CD4-positive, alpha-beta T cell (primary cell): ENCODE data around the gene CD247. TPM values are rescaled to one million over a fixed set of nuclear protein-coding genes. Genes with fewer than 3 reads are reported as not detected.

Experiments used
- ATAC-seq: fragments of 200-7000 bp; cut with Tn5 transposase; one replicate; pipeline ENCODE4 v1.10.0; 2022; ENCODE audit warnings: mild to moderate bottlenecking; ENCODE audit not compliant: poor library complexity
- CTCF ChIA-PET: fragments of 350-600 bp; sonication (Branson Sonifier 250); formaldehyde crosslinking; loops from one replicate; lab custom pipeline; 2021; ENCODE audit warnings: antibody characterized with exemption, inconsistent platforms; lab: Charles Lee
- POLR2A ChIA-PET: fragments of 350-600 bp; sonication (Branson Sonifier 250); formaldehyde crosslinking; loops from one replicate; lab custom pipeline; 2021; ENCODE audit warnings: antibody characterized with exemption, inconsistent platforms; lab: Charles Lee
- DNase-seq, 14 experiments: peaks; one replicate each; pipeline ENCODE4 v3.0.0-alpha.2; 2013 to 2020; ENCODE audit warnings: mixed read lengths in 2 of 14
- H3K27ac ChIP-seq, 2 donors: one replicate each; pipeline versions ENCODE4 v1.5.1 to v1.7.0; 2013; ENCODE audit warnings: low read length in 2 of 2, low read depth in 1 of 2, mild to moderate bottlenecking in 1 of 2
- H3K27me3 ChIP-seq, 2 experiments: 1 replicate in 1 of 2; 2 replicates in 1 of 2; pipeline versions ENCODE4 v1.6.1 to v1.7.0; 2013; ENCODE audit warnings: low read length in 2 of 2, control low read depth in 1 of 2, mild to moderate bottlenecking in 1 of 2, moderate library complexity in 1 of 2; ENCODE audit not compliant: insufficient read depth in 2 of 2, control insufficient read depth in 1 of 2
- H3K36me3 ChIP-seq: one replicate; pipeline ENCODE4 v1.6.1; 2013; ENCODE audit warnings: low read length, control low read depth; ENCODE audit not compliant: insufficient read depth
- H3K4me1 ChIP-seq: one replicate; pipeline ENCODE4 v1.6.1; 2013; ENCODE audit warnings: low read length, control low read depth; ENCODE audit not compliant: insufficient read depth
- H3K4me3 ChIP-seq: one replicate; pipeline ENCODE4 v1.5.1; 2013; ENCODE audit warnings: mild to moderate bottlenecking, low read length, moderate library complexity
- H3K9me3 ChIP-seq, 2 experiments: 1 replicate in 1 of 2; 2 replicates in 1 of 2; pipeline versions ENCODE4 v1.6.1 to v1.7.0; 2013; ENCODE audit warnings: low read length in 2 of 2, mild to moderate bottlenecking in 2 of 2, control low read depth in 1 of 2, moderate library complexity in 1 of 2; ENCODE audit not compliant: control insufficient read depth in 1 of 2, insufficient read depth in 1 of 2
- H3K27ac Mint-ChIP-seq: one replicate; pipeline ENCODE4 v1.8.0; 2020; ENCODE audit warnings: mixed read lengths
- H3K27me3 Mint-ChIP-seq: one replicate; pipeline ENCODE4 v1.8.0; 2021; ENCODE audit warnings: mixed read lengths
- H3K36me3 Mint-ChIP-seq: one replicate; pipeline ENCODE4 v1.8.0; 2021; ENCODE audit warnings: low read depth, mixed read lengths
- H3K4me1 Mint-ChIP-seq: one replicate; pipeline ENCODE4 v1.8.0; 2021; ENCODE audit warnings: low read depth, mixed read lengths
- H3K4me3 Mint-ChIP-seq: one replicate; pipeline ENCODE4 v1.8.0; 2020; ENCODE audit warnings: mild to moderate bottlenecking, mixed read lengths
- H3K9me3 Mint-ChIP-seq: one replicate; pipeline ENCODE4 v1.8.0; 2020; ENCODE audit warnings: mixed read lengths
- CTCF ChIP-seq: fragments of 200-600 bp; IDR thresholded peaks from one replicate; pipeline ENCODE4 v1.8.0; 2022; ENCODE audit warnings: antibody characterized with exemption, mild to moderate bottlenecking
- intact Hi-C, 2 experiments: fragments of 100-400 bp; cut with DNase I in 1 of 2; cut with micrococcal nuclease in 1 of 2; formaldehyde crosslinking; loops; one replicate each; pipeline versions ENCODE4 v1.15.1 to v1.9.0; 2023 to 2025; cut with DNase I, micrococcal nuclease
- total RNA-seq, 174 experiments: library from RNA in 2 of 174; stranded (reverse) in 2 of 174; gene quantifications; one replicate each; pipeline ENCODE4 v1.2.3 and lab custom pipeline; 2021 to 2026

Gene CD247
- total RNA-seq, 2 experiments from 2014 or later: 355 to 378 TPM

DNA sequence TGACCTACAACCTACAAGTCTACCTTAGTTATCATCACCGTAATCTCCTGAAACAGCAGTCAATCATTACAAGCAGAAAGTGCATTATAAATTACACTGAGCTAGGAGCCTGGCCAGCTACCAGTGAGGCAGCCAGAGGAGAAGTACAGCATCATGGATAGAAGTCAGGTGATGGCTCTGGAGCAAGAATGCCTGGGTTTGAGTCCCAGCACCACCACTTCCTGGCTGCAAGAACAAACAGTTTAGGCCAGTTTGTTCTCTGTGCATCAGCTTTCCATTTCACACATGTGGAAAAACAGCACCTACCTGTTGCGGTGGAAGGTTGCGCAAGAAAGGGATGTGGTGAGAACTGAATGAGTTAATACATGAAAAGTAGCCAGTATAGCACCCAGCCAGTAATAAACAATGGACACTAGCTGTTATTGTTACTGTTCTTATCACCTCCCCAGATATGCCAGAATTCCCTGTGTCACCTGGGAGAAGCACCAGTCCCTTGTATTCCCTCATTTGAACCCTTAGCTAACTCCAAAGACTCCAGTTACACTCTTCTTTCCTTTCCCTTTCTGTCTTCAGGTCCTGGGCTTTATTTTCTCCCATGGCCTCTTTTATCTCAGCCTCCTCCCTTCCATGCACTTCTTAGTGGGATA, 26.2 kb upstream of the CD247 start:
- H3K9me3 Mint-ChIP-seq: no peaks in the 10 kb centered on the region
- ChIA-PET POLR2A (no interaction called here), CTCF (no interaction called here)
- DNase-seq (no peak), ATAC-seq (no peak)
- H3K27ac ChIP-seq: no peak overlapping the region
- H3K4me1 ChIP-seq: no peaks in the 10 kb centered on the region
- H3K27me3 ChIP-seq: no peaks in the 10 kb centered on the region
- H3K4me3 Mint-ChIP-seq: no peak overlapping the region
- H3K4me1 Mint-ChIP-seq: peaks cover 24% of the 10 kb centered on the region
- H3K4me3 ChIP-seq: no peak overlapping the region
- no peaks in the 10 kb centered on the region for H3K9me3 ChIP-seq
- peaks cover 56% of the 10 kb centered on the region for H3K36me3 Mint-ChIP-seq
- peaks cover 16% of the 10 kb centered on the region for H3K36me3 ChIP-seq
- H3K27me3 Mint-ChIP-seq: no peaks in the 10 kb centered on the region
- intact Hi-C loops: loop anchor here in 1 of 2 experiments (5.0 kb wide), 1 partner anchor 637 kb away; no protein-coding TSS in a partner anchor
- no peak for TF ChIP-seq CTCF
- no peak overlapping the region for H3K27ac Mint-ChIP-seq

GRCh38 chr1:167543199-167543990, 25.1 kb upstream of the CD247 start:
- H3K9me3 Mint-ChIP-seq: no peaks in the 10 kb centered on the region
- peaks cover 56% of the 10 kb centered on the region for H3K36me3 Mint-ChIP-seq
- no peak overlapping the region for H3K27ac ChIP-seq
- ATAC-seq: no peak
- H3K4me1 ChIP-seq: no peaks in the 10 kb centered on the region
- no peak overlapping the region for H3K4me3 ChIP-seq
- H3K4me1 Mint-ChIP-seq: peaks cover 19% of the 10 kb centered on the region
- intact Hi-C loops: loop anchor here in 1 of 2 experiments (5.0 kb wide), 1 partner anchor 636 kb away; no protein-coding TSS in a partner anchor
- DNase-seq: no peak
- no peak overlapping the region for H3K27ac Mint-ChIP-seq
- H3K4me3 Mint-ChIP-seq: no peak overlapping the region
- ChIA-PET POLR2A (no interaction called here), CTCF (interaction anchor here (0.5 kb wide), 1 partner anchor 78 kb away, joined by 3 read pairs; no protein-coding TSS in a partner anchor)
- H3K27me3 Mint-ChIP-seq: no peaks in the 10 kb centered on the region
- H3K9me3 ChIP-seq: no peaks in the 10 kb centered on the region
- peaks cover 16% of the 10 kb centered on the region for H3K36me3 ChIP-seq
- no peaks in the 10 kb centered on the region for H3K27me3 ChIP-seq
- TF ChIP-seq CTCF: no peak

- no peak for ATAC-seq
- Histone ChIP-seq H3K4me1 (no peaks in the 10 kb centered on the region), H3K36me3 (peaks cover 16% of the 10 kb centered on the region), H3K27ac (no peak overlapping the region), H3K9me3 (no peaks in the 10 kb centered on the region), H3K4me3 (no peak overlapping the region), H3K27me3 (no peaks in the 10 kb centered on the region)
- Mint-ChIP-seq H3K36me3 (peaks cover 53% of the 10 kb centered on the region), H3K9me3 (no peaks in the 10 kb centered on the region), H3K27ac (no peak overlapping the region), H3K4me1 (peaks cover 19% of the 10 kb centered on the region), H3K4me3 (no peak overlapping the region), H3K27me3 (no peaks in the 10 kb centered on the region)
- DNase-seq: no peak
- no peak for TF ChIP-seq CTCF
- intact Hi-C loops: loop anchor here in 1 of 2 experiments (5.0 kb wide), 1 partner anchor 635 kb away; no protein-coding TSS in a partner anchor
- ChIA-PET POLR2A (no interaction called here), CTCF (interaction anchor here (0.5 to 2.5 kb wide), 3 partner anchors 13 to 146 kb away, joined by 3 to 6 read pairs (median 3); no protein-coding TSS in a partner anchor)
Measured at GRCh38 chr1:167542109-167543032, 24.0 kb upstream of the CD247 start.
